Renal cortex interstitium (tissue), 11 donors: ENCODE data around the gene SGCD. TPM values are rescaled to one million over a fixed set of nuclear protein-coding genes. Genes with fewer than 3 reads are reported as not detected.

Experiments
- DNase-seq, 11 donors: peaks; one replicate each; pipeline ENCODE4 v3.0.0-alpha.2; 2013; ENCODE audit warnings: low read depth in 9 of 11, low spot score in 4 of 11; ENCODE audit errors: extremely low read depth in 1 of 11
- polyA plus RNA-seq, 3 donors: library from polyadenylated mRNA; unstranded; fragments of 120-200 nt; gene quantifications; one replicate each; pipeline ENCODE4 v1.2.1, GENCODE V29; 2013; ENCODE audit not compliant: insufficient read length in 3 of 3

Gene SGCD
- polyA plus RNA-seq, 3 donors, result 5.0 to 6.9 (median 5.6) TPM

DNA sequence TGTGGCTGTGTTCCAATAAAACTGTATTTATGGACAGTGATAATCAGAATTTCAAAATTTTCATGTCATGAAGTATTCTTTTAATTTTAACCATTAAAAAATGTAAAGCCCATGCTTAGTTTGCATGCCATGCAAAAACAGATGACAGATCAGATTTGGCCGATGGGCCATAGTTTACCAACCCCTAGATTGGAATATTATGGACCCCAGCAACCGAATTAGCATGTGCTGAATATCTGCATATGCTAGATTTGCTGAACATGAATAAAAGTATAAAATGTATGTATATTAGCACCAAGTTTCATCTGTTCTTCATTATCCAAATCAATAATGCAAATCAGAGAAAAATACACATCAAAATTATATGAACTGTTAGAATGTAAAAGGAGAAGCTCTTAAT lies 364.6 kb downstream of the SGCD start:
- no peak for DNase-seq

- DNase-seq, result no peak
Observed at GRCh38 chr5:156693113-156693512, 366.1 kb downstream of the SGCD start.

DNA sequence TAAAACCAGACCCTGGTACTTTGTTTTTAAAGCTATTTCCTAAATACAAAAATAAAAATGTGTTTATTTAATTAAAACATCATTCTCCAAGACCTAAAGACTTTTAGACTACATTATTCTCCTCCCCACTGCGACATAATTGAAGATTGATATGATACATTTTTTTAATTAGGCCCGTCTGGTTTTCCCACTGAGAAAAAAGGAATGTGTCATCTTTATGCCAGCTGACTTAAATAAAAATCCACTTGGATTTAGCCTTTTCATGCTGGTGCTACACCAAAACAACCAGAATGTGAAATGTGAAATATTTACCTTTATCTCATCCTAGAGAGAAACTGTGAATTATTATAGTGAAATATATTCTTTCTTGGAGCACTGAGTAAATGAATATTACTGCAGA lies 367.6 kb downstream of the SGCD start:
- DNase-seq, result no peak

- no peak for DNase-seq
Observed at GRCh38 chr5:156695774-156696173, 368.8 kb downstream of the SGCD start.

GRCh38 chr5:156698323-156698722 lies 371.4 kb downstream of the SGCD start:
- DNase-seq, result no peak

DNA sequence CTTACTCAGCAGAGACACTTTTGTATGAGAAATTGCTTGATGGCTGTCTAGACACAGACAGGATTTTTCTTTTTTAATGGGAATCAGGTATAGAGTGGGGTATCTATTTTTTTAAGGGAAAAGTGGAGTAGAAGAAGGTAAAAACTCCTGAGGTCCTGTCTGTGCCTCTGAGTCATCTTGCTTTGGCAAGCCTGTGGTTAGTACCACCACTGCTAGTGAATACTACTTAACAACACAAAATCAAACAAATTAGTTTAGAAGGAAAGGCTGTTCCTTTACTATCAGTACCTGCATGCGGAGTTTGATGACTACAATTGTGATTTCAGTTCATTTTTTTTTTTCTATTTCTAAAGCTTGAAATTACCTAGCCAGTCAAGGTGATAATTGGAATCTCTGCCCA lies 372.2 kb downstream of the SGCD start:
- DNase-seq, result no peak

DNA sequence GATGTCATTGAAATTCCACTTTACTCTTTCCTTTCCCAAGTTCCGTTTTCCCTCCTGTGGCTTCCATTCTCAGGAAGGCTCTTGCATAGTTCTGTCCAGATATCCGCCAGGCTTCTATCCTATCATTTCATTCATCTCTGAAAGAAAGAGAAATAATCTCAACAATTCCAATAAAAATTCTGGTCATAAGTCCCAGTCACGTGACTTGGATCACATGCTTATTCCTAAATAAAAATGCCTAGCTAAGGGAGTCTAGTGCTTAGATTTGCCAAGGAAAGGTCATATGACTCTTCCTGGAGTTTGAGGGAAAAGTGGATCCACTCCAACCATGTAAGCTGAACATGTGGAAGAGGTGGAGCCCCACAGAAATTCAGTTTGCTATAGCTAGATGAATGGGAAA lies 377.2 kb downstream of the SGCD start:
- DNase-seq, result no peak

- DNase-seq, result no peak
Observed at GRCh38 chr5:156706631-156707030, 379.7 kb downstream of the SGCD start.

- no peak for DNase-seq
Observed at GRCh38 chr5:156707750-156708149, 380.8 kb downstream of the SGCD start.

GRCh38 chr5:156715287-156715686 lies 388.3 kb downstream of the SGCD start:
- no peak for DNase-seq

DNA sequence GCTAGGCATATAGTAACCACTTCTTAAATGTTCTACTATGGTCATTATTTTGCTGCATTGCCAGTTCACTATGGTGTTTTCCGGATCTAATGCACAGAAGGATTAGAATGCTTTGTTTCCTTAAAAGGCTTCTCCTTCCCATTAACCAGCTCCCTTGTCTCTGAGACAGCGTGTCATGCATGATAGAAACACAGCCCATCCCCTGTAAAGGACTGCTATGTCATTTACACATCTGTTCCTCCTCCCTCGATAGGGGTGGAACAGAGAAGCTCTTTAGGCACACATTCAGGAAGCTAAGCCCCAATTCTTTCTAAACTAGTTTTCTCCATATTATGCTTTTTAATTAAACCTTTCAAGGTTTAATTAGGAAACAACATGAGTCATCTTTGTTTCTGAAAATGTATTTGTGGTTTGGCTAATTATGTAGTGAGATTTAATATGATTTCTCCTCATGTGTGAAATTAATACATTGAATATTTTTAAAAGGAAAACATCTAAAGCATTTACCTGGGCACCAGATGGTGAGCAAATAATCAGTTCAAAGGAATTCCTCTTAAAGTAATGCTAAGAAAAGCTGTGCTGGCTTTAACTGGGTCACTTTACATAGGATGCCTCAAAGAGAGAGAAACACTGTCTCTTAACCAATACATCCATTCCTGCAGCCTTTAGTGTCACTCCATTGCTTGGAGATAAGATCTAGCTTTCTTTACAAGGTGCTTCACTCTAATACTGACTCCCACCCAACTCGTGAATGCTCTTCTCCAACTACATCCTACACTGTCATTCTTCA lies 389.8 kb downstream of the SGCD start:
- DNase-seq, result no peak

- DNase-seq, result no peak
Observed at GRCh38 chr5:156718985-156719384, 392.0 kb downstream of the SGCD start.

GRCh38 chr5:156722358-156722757 lies 395.4 kb downstream of the SGCD start:
- no peak for DNase-seq

- DNase-seq, result no peak
Observed at GRCh38 chr5:156735477-156735876, 408.5 kb downstream of the SGCD start.

- no peak for DNase-seq
Observed at GRCh38 chr5:156741516-156741915, 414.6 kb downstream of the SGCD start.

DNA sequence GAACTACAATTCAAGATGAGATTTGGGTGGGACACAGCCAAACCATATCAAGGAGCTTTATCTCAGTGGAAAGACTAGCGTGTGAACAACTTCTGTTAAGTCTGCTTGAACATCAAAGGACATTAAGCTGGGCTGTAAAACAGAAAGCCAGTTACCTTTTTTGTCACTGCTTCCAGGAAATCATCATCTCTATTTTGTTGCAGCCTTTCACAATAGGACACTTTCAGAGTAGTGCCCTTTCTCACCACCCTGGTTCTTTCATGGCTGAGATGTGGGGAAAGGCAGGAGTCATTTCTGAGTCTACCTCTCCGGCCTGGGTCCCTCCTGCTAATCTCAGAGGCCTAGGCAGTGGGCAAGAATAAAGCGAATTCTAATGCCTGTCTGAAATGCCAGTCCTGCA lies 426.9 kb downstream of the SGCD start:
- DNase-seq, result no peak

DNA sequence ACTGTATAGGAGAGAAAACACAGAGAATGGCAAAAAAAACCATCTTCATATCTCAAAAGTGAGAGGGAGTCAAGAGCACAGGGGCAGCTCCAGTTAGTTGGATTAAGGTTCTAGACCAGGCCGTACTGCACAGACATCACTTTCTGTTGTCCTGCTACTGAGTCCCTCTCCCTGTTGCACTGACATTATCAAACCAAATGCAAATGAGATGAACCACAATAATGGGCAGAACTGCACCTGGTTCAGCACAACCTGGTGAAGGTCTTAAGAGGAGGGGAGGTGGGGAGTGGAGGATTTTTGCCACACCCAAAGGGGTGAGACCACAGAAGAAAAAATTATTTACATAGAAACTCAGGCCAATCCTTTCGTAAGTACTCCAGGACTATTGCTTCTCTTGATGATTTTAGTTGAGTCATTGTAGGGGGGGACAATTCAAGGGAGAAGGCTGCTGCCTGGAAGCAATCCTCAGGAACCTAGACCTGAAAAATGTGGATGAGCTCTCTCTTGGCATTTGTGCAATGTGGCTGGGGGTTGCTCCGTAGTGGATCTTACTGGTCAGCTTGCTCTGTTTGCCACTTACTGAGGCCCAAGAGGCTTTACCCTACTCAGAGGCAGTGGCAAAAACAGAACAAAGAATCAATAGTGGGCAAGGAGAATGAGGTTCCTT lies 428.6 kb downstream of the SGCD start:
- DNase-seq, result no peak

GRCh38 chr5:156758011-156758791 lies 431.2 kb downstream of the SGCD start:
- no peak for DNase-seq

DNA sequence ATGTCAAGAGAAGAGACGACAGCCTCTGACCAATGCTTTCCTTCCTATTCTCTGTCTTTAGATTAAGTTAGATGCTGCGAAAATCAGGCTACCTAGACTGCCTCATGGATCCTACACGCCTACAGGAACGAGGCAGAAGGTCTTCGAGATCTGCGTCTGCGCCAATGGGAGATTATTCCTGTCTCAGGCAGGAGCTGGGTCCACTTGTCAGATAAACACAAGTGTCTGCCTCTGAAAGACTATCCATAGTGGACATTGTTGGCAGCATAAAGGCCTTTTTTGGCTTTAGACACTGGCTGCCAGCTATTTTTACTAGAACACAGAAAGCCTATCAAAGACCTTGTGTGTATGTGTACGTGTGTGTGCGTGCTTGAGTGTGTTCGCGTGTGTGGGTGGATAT lies 432.2 kb downstream of the SGCD start:
- no peak for DNase-seq

GRCh38 chr5:156762771-156763170 lies 435.8 kb downstream of the SGCD start:
- no peak for DNase-seq
